ENCODE results near the gene MVK. TPM values are rescaled to one million over a fixed set of nuclear protein-coding genes. Genes with fewer than 3 reads are reported as not detected.

MVK gene
- total RNA-seq, 3 donors from 2014 or later, result 18.9 to 30.0 (median 29.8) TPM

- TF ChIP-seq CTCF (IDR thresholded peaks at IDR 0.05), result no peak
- no peaks in the 10 kb centered on the region for H3K4me1 ChIP-seq (ENCODE audit: low read depth)
- DNase-seq (no peak), ATAC-seq (no peak)
- no peaks in the 10 kb centered on the region for H3K36me3 ChIP-seq (ENCODE audit: low read depth)
- H3K4me3 ChIP-seq, result no peak overlapping the region
- no peaks in the 10 kb centered on the region for H3K9me3 ChIP-seq
- intact Hi-C loops (cut with DNase I, micrococcal nuclease), result no loop called here
Observed at GRCh38 chr12:109540526-109541412, 32.8 kb upstream of the MVK start.

- ATAC-seq, result no peak
- intact Hi-C loops (cut with DNase I, micrococcal nuclease), result no loop called here
- H3K36me3 ChIP-seq (ENCODE audit: low read depth), result no peaks in the 10 kb centered on the region
- no peak for TF ChIP-seq CTCF (IDR thresholded peaks at IDR 0.05)
- DNase-seq, result no peak
- no peaks in the 10 kb centered on the region for H3K4me1 ChIP-seq (ENCODE audit: low read depth)
- H3K9me3 ChIP-seq, result no peaks in the 10 kb centered on the region
- H3K4me3 ChIP-seq, result no peak overlapping the region
Observed at GRCh38 chr12:109541413-109541726, 32.2 kb upstream of the MVK start.

- Histone ChIP-seq H3K36me3 (ENCODE audit: low read depth) (no peaks in the 10 kb centered on the region), H3K4me1 (ENCODE audit: low read depth) (no peaks in the 10 kb centered on the region), H3K9me3 (no peaks in the 10 kb centered on the region), H3K4me3 (no peak overlapping the region)
- intact Hi-C loops (cut with DNase I, micrococcal nuclease), result no loop called here
- no peak for TF ChIP-seq CTCF (IDR thresholded peaks at IDR 0.05)
- no peak for ATAC-seq
- no peak for DNase-seq
Observed at GRCh38 chr12:109542014-109542413, 31.6 kb upstream of the MVK start.

GRCh38 chr12:109542876-109543275 lies 30.7 kb upstream of the MVK start:
- H3K4me3 ChIP-seq, result no peak overlapping the region
- no peak for ATAC-seq
- intact Hi-C loops (cut with DNase I, micrococcal nuclease), result no loop called here
- DNase-seq, result no peak
- no peaks in the 10 kb centered on the region for H3K36me3 ChIP-seq (ENCODE audit: low read depth)
- TF ChIP-seq CTCF (IDR thresholded peaks at IDR 0.05), result no peak
- no peaks in the 10 kb centered on the region for H3K4me1 ChIP-seq (ENCODE audit: low read depth)
- no peaks in the 10 kb centered on the region for H3K9me3 ChIP-seq

GRCh38 chr12:109544955-109545531 lies 28.6 kb upstream of the MVK start:
- H3K9me3 ChIP-seq, result no peaks in the 10 kb centered on the region
- no peak overlapping the region for H3K4me3 ChIP-seq
- DNase-seq, result no peak
- TF ChIP-seq CTCF (IDR thresholded peaks at IDR 0.05), result no peak
- no peaks in the 10 kb centered on the region for H3K4me1 ChIP-seq (ENCODE audit: low read depth)
- peak; percentile 63 for ATAC-seq
- no peaks in the 10 kb centered on the region for H3K36me3 ChIP-seq (ENCODE audit: low read depth)
- intact Hi-C loops (cut with DNase I, micrococcal nuclease), result no loop called here

Measured in mucosa of descending colon (tissue), 3 donors.